Caco-2 (cell line): ENCODE measurements around the gene CHERP. TPM values are rescaled to one million over a fixed set of nuclear protein-coding genes. Genes with fewer than 3 reads are reported as not detected.

Source experiments
- BruUV-seq: library from RNA; stranded (reverse); fragments of 400-500 nt; replicated peaks from 2 replicates; lab custom pipeline; 2021; lab: Mats Ljungman, UMichigan
- CTCF ChIA-PET: fragments of 300-600 bp; sonication (Branson Sonifier 250); formaldehyde crosslinking; loops from one replicate; lab custom pipeline; 2022; ENCODE audit warnings: antibody characterized with exemption; lab: Charles Lee
- POLR2A ChIA-PET: fragments of 300-600 bp; sonication (Branson Sonifier 250); formaldehyde crosslinking; loops from one replicate; lab custom pipeline; 2022; ENCODE audit warnings: antibody characterized with exemption; lab: Charles Lee
- DNase-seq, 2 experiments: peaks; one replicate each; pipeline versions ENCODE4 v3.0.0 to v3.0.0-alpha.2; 2020 to 2022
- H3K27me3 ChIP-seq: replicated peaks from 2 replicates; pipeline ENCODE4 v1.6.0; 2011; ENCODE audit warnings: low read length; ENCODE audit not compliant: control insufficient read depth, insufficient read depth
- H3K36me3 ChIP-seq: 2 replicates; pipeline ENCODE4 v1.5.1; 2011; ENCODE audit warnings: low read length; ENCODE audit not compliant: control insufficient read depth, insufficient read depth
- H3K4me1 ChIP-seq: fragments of 250-450 bp; sonication (Bioruptor Pico); 2 replicates; pipeline ENCODE4 v1.5.1; 2020; ENCODE audit warnings: mild to moderate bottlenecking
- H3K4me3 ChIP-seq: 2 replicates; pipeline ENCODE4 v1.5.1; 2011; ENCODE audit warnings: low read depth, mild to moderate bottlenecking, control low read depth, low read length
- H3K9me3 ChIP-seq: fragments of 250-450 bp; sonication (Bioruptor Pico); 2 replicates; pipeline ENCODE4 v1.5.1; 2020; ENCODE audit warnings: mild to moderate bottlenecking, moderate library complexity
- H3K27ac Mint-ChIP-seq: one replicate; pipeline ENCODE4 v1.8.0; 2022; ENCODE audit warnings: mixed read lengths; ENCODE audit not compliant: unreplicated experiment
- H3K27me3 Mint-ChIP-seq: one replicate; pipeline ENCODE4 v1.8.0; 2022; ENCODE audit warnings: mixed read lengths; ENCODE audit not compliant: insufficient read depth, unreplicated experiment
- H3K36me3 Mint-ChIP-seq: one replicate; pipeline ENCODE4 v1.8.0; 2022; ENCODE audit warnings: mild to moderate bottlenecking, mixed read lengths; ENCODE audit not compliant: insufficient read depth, unreplicated experiment
- H3K4me1 Mint-ChIP-seq: one replicate; pipeline ENCODE4 v1.8.0; 2022; ENCODE audit warnings: low read depth, mixed read lengths; ENCODE audit not compliant: unreplicated experiment
- H3K4me3 Mint-ChIP-seq: one replicate; pipeline ENCODE4 v1.8.0; 2022; ENCODE audit warnings: mild to moderate bottlenecking, moderate library complexity, mixed read lengths; ENCODE audit not compliant: unreplicated experiment
- H3K9me3 Mint-ChIP-seq: one replicate; pipeline ENCODE4 v1.8.0; 2022; ENCODE audit warnings: mixed read lengths; ENCODE audit not compliant: unreplicated experiment
- intact Hi-C: fragments of 100-400 bp; cut with micrococcal nuclease; formaldehyde crosslinking; loops from one replicate; pipeline ENCODE4 v1.10.0; 2022; ENCODE audit not compliant: unreplicated experiment
- total RNA-seq: library from RNA; stranded (reverse); gene quantifications from 2 replicates; pipeline ENCODE4 v1.2.3, GENCODE V29; 2022
- TF ChIP-seq, protein P1 (sequence below), 2 experiments: fragments of 200-600 bp in 1 of 2; IDR thresholded peaks; 1 replicate in 1 of 2; 2 replicates in 1 of 2; pipeline versions ENCODE4 v1.5.1 to v1.8.0; 2011 to 2022; ENCODE audit warnings: antibody characterized with exemption in 1 of 2, control low read depth in 1 of 2, inconsistent platforms in 1 of 2, low read depth in 1 of 2, low read length in 1 of 2, mild to moderate bottlenecking in 1 of 2, moderate library complexity in 1 of 2; ENCODE audit not compliant: insufficient read depth in 1 of 2, severe bottlenecking in 1 of 2, unreplicated experiment in 1 of 2

CHERP gene
- total RNA-seq, 1 experiment from 2014 or later, result 66.1 TPM

GRCh38 chr19:16577531-16577985, 35.3 kb upstream of the CHERP start:
- intact Hi-C loops, result no loop called here
- DNase-seq, result no peak
- Mint-ChIP-seq H3K4me3 (no peak overlapping the region), H3K36me3 (peaks cover 46% of the 10 kb centered on the region), H3K4me1 (no peaks in the 10 kb centered on the region), H3K27me3 (no peaks in the 10 kb centered on the region), H3K9me3 (no peaks in the 10 kb centered on the region), H3K27ac (no peak overlapping the region)
- H3K4me3 ChIP-seq, result no peak overlapping the region
- no TSS peak for BruUV-seq
- CTCF ChIA-PET, result no interaction called here
- H3K9me3 ChIP-seq, result no peaks in the 10 kb centered on the region
- no peaks in the 10 kb centered on the region for H3K27me3 ChIP-seq
- TF ChIP-seq, protein P1, sequence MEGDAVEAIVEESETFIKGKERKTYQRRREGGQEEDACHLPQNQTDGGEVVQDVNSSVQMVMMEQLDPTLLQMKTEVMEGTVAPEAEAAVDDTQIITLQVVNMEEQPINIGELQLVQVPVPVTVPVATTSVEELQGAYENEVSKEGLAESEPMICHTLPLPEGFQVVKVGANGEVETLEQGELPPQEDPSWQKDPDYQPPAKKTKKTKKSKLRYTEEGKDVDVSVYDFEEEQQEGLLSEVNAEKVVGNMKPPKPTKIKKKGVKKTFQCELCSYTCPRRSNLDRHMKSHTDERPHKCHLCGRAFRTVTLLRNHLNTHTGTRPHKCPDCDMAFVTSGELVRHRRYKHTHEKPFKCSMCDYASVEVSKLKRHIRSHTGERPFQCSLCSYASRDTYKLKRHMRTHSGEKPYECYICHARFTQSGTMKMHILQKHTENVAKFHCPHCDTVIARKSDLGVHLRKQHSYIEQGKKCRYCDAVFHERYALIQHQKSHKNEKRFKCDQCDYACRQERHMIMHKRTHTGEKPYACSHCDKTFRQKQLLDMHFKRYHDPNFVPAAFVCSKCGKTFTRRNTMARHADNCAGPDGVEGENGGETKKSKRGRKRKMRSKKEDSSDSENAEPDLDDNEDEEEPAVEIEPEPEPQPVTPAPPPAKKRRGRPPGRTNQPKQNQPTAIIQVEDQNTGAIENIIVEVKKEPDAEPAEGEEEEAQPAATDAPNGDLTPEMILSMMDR (IDR thresholded peaks at IDR 0.05; ENCODE audit: insufficient read depth in 1 of 2, low read depth in 1 of 2, low read length in 1 of 2, severe bottlenecking in 1 of 2, unreplicated experiment in 1 of 2), result no peak
- H3K4me1 ChIP-seq, result no peaks in the 10 kb centered on the region; the same call in 1 of the 2 replicates
- peaks cover 2% of the 10 kb centered on the region; the same call in 1 of the 2 replicates for H3K36me3 ChIP-seq
- POLR2A ChIA-PET, result no interaction called here

- H3K4me3 Mint-ChIP-seq, result no peak overlapping the region
- no peaks in the 10 kb centered on the region for H3K9me3 Mint-ChIP-seq
These were observed 34.7 kb upstream of the CHERP start for GRCh38 chr19:16576690-16577530.

More at GRCh38 chr19:16576690-16577530, 34.7 kb upstream of the CHERP start:
- H3K36me3 Mint-ChIP-seq, result peaks cover 53% of the 10 kb centered on the region
- BruUV-seq, result no TSS peak
- H3K36me3 ChIP-seq, result peaks cover 2% of the 10 kb centered on the region; the same call in 1 of the 2 replicates
- POLR2A ChIA-PET, result no interaction called here
- no peaks in the 10 kb centered on the region; the same call in 1 of the 2 replicates for H3K4me1 ChIP-seq
- H3K27me3 Mint-ChIP-seq, result no peaks in the 10 kb centered on the region
- TF ChIP-seq, protein P1 (IDR thresholded peaks at IDR 0.05; ENCODE audit: insufficient read depth in 1 of 2, low read depth in 1 of 2, low read length in 1 of 2, severe bottlenecking in 1 of 2, unreplicated experiment in 1 of 2), result no peak
- no peaks in the 10 kb centered on the region for H3K27me3 ChIP-seq
- no peak overlapping the region for H3K27ac Mint-ChIP-seq
- no peaks in the 10 kb centered on the region for H3K9me3 ChIP-seq
- no peaks in the 10 kb centered on the region for H3K4me1 Mint-ChIP-seq
- H3K4me3 ChIP-seq, result no peak overlapping the region
- no peak for DNase-seq
- CTCF ChIA-PET, result no interaction called here
- intact Hi-C loops, result no loop called here
